ENCODE results near the gene FUT3.
"Not testable (repeated sequence)": the region's sequence is repeated elsewhere in the genome, so short reads cannot be mapped to it uniquely, and the experiment has no call there.

FUT3 gene

GRCh38 chr19:5848621-5849020 is 2.6 kb downstream of the FUT3 start:
- not testable (repeated sequence) for DNase-seq (ENCODE audit: low read depth in 2 of 2)

DNA sequence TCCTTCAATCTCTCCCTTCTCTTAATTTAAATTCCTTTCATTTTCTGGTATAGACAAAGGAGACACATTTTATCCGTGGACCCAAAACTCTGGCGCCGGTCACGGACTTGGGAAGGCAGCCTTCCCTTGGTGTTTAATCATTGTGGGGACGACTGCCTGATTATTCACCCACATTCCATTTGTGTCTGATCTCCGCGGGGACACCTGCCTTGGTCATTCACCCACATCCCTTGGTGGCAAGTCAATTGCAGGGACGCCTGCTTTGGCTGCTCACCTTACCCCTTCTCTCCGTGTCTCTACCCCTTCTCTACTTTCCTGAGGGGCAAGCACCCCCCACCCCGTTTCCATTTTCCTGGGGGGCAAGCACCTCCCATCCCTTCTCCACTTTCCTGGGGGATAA is 3.4 kb downstream of the FUT3 start:
- not testable (repeated sequence) for DNase-seq (ENCODE audit: low read depth in 2 of 2)

DNA sequence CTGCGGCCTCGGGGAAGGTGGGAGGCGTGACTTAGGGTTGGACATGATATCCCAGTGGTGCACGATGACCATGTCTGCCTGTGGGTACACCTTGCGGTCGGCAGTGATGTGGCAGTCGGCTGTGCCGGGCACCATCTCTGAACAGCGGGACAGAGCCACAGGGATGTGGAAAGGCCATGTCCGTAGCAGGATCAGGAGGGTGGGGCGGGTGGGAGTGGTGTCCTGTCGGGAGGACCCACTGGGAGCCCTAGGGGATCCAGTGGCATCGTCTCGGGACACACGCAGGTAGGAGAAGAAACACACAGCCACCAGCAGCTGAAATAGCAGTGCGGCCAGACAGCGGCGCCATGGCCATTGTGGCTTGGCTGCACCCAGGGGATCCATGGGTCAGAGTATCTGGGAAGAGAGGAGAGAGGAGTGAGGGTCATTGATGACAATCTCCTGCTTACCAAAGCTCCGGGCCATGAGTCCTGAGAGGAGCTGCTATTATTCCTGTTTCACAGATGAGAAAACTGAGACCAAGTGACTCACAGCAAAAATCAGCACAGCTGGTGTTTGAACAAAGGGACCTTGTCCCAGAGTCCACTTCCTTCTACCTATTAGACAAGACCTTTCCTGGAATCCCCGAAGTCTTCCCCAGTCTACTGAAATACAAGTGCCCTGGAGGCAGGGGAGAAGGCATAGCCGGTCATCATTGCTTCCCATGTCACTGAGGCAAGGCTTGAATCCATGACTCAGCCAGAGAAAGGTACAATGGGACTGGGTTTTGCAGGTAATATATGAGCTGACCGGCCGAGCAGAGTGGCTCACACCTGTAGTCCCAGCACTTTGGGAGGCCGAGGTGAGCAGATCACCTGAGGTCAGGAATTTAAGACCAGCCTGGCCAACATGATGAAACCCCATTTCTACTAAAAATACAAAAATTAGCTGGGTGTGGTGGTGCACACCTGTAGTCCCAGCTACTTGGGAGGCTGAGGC is 6.5 kb downstream of the FUT3 start:
- DNase-seq (ENCODE audit: low read depth in 2 of 2), result no peak

DNA sequence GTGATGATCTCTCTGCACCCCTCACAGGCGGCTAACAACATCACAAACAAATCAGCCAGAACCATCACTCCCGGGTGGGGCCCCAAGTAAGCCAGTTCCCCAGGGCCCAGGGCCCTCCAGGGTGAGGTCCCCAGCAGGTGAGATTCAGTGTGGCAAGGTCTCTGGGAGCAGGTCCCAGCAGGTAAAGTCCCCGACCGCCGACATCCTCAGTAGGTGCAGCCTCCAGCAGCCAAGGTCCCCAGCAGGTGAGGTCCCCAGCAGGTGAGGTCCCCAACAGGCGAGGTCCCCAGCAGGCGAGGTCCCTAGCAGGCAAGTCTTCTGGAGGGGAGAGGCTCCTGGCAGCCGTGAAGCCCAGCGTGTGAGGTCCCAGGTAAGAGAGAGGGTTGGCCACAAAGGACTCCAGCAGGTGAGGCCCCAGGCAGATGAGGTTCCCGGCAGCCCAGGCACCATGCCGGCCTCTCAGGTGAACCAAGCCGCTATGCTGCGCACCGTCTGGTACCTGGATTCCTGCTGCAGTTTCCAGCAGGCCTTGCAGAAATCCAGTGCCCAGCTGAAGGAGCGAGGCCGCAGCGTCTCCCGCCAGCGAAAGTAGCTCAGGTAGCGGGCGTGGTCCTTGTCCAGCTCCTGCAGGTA is 7.8 kb downstream of the FUT3 start:
- no peak for DNase-seq (ENCODE audit: low read depth in 2 of 2)

- DNase-seq (ENCODE audit: low read depth in 2 of 2), result not testable (repeated sequence)
These were observed 9.5 kb downstream of the FUT3 start for GRCh38 chr19:5841735-5842111.

GRCh38 chr19:5839065-5840017 is 11.9 kb downstream of the FUT3 start, which contains the start of gene FUT6:
TSS of gene FUT6 (minus strand) at chr19:5839702. CDS start at chr19:5832567, 7,135 bp downstream.
- no peak for DNase-seq (ENCODE audit: low read depth in 2 of 2)

GRCh38 chr19:5838353-5839064 is 12.7 kb downstream of the FUT3 start:
- DNase-seq (ENCODE audit: low read depth in 2 of 2), result no peak

GRCh38 chr19:5837761-5838352 is 13.4 kb downstream of the FUT3 start:
- DNase-seq (ENCODE audit: low read depth in 2 of 2), result no peak

- DNase-seq (ENCODE audit: low read depth in 2 of 2), result no peak
These were observed 18.6 kb downstream of the FUT3 start for GRCh38 chr19:5832527-5833216.

DNA sequence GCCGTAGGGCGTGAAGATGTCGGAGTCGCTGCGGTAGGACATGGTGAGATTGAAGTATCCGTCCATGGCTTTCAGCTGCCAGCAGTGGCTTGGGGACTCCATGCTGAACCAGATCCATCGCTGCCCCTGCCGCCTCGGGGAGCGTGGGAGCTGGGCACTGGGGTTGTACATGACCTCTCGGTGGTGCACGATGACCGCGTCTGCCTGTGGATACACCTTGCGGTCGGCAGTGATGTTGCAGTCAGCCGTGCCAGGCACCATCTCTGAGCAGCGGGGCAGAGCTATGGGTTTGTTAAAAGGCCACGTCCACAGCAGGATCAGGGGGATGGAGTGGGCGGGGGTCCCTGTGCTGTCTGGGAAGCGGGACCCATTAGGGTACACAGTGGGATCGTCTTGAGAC is 19.2 kb downstream of the FUT3 start:
- no peak for DNase-seq (ENCODE audit: low read depth in 2 of 2)

DNA sequence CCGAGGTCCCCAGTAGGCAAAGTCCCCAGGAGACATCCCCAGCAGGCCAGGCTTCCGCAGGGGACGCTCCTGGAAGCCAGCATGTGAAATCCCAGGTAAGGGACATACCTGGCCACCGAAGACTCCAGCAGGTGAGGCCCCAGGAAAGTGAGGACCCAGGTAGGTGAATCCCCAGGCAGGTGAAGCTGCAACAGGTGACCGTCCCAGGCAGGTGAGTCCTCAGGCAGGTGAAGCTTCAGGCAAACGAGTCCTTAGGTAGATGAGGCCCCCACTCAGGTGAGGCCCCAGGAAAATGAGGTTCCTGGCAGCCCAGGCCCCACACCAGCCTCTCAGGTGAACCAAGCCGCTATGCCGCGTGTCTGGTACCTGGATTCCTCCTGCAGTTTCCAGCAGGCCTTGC is 20.1 kb downstream of the FUT3 start:
- no peak for DNase-seq (ENCODE audit: low read depth in 2 of 2)

DNA sequence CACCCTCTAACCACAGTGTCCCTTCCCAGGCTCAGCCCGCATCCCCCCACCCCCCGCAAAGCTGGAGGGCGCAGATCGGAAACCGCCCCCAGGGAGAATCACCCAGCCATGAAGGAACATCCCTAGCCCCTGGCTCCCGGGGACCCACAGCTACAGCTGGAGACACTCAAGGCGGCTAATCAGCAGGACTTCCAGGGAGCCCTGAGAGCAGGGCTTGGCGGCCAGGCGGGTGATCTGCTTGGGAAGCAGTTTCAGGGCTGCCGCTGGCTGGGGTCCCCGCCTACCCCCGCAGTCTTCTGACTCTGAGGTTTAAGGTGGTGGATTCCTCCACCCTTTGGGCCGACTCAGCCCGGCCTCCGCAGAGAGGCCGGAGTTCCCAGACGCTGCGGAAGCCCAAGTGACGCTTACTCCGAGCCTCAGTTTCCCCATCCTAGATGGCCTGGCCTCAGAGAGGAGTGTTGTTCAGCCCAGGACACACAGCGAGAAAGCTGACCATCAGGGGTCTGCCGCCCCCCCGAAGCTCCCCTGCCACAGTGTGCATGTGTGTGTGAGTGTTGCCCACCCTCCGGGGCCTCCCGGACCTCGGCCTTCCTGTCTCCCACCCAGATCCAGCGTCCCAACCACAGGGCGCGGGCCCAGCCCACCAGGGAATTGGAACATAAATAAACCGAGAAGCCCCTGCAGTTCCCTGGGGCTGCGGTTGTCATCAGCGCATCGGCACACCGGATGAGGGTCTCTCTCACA is 21.5 kb downstream of the FUT3 start:
- no peak for DNase-seq (ENCODE audit: low read depth in 2 of 2)

- no peak for DNase-seq (ENCODE audit: low read depth in 2 of 2)
These were observed 22.3 kb downstream of the FUT3 start for GRCh38 chr19:5828661-5829566.

DNA sequence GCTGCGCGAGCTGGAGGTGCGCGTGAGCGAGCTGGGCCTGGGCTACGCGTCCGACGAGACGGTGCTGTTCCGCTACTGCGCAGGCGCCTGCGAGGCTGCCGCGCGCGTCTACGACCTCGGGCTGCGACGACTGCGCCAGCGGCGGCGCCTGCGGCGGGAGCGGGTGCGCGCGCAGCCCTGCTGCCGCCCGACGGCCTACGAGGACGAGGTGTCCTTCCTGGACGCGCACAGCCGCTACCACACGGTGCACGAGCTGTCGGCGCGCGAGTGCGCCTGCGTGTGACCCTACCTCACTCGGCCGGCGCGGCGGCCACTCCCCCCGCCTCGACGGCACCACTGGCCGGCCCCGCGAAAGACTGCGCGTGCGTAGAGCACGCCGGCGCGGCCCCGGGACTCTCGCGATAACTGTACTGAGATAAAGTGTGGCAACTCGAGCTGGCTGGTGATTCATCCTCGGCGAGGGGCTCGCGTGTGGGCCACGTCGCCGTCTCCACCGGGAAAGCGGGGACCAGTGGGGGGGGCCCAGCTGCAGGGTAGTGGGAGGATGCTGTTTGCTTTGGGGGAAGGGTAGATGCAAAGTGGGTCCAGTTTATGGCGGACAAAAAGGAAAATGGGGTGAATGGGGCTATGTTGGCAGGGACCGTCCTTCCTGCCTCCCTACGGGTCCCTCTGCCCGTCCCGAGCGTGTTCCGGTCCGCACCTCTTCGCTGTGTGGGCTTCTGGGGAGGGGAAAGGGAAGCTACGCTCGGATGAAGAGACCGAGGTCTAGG is 23.2 kb downstream of the FUT3 start:
- peak; percentile 81 to 96 for DNase-seq (ENCODE audit: low read depth in 2 of 2)

DNA sequence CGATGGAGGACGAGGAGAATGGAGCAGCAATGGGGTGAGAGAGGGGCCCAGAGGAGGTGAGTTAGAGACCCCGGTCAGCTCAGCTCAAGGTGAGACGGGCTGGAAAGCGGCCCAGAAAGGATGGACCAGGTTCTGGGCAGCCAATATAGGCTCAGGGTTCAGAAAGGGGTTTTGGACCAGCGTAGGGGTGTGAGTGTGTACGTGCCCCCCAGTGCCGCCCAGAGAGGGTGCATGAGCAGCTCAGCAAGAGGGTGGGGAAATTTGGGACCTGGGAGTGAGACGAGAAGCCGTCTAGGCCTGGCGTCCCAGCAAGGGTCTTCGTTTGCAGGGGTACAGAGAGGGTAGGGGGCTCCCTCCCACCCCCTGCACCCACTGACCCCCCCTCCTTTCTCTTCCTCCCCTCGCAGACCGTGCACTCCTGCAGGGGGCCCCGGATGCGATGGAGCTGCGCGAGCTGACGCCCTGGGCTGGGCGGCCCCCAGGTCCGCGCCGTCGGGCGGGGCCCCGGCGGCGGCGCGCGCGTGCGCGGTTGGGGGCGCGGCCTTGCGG is 23.8 kb downstream of the FUT3 start:
- no peak for DNase-seq (ENCODE audit: low read depth in 2 of 2)

DNA sequence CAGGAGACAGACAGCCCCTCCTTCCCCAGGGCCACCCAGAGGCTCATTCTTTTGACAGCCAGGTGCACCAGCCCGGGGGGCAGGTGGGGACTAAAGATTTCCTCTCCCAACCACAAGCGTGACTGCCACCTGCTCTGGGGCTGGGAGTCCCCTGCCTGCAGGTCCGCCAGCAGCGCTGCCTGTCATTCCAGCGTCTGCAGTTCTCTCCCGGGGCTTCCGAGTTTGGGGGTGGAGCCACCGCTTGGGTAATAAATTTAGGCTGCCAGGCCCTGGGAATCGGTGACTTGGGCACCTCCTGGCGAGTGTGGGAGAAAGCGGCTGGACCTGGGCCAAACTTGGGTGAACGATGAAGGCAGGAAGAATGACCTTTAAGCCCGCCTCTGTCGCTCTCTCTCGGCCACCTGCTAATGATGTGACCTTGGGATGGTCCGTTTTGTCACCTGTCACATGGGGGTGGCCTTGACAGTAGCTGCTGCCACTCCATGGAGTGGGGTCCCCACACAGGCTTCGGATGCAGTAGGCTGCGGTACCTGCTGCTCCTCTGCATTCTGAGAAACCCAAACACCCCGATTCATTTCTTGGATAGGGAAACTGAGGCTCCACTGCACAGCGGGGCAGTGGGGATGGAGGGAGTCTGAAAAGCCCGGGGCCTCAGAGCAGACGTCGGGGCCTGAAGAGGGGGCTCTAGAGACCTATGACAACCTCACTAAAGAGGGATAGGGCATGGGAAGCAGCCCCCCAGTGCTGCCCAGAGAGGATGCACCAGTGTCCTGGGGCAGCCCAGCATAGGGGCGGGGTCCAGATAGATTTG is 24.5 kb downstream of the FUT3 start:
- no peak for DNase-seq (ENCODE audit: low read depth in 2 of 2)
